ENCODE data around the gene DCLK1. TPM values are rescaled to one million over a fixed set of nuclear protein-coding genes. Genes with fewer than 3 reads are reported as not detected.
A peak's percentile ranks its signal among the peaks of the same experiment; 100 is the strongest.

Gene DCLK1
- total RNA-seq, 1 donor from 2014 or later: 22.6 TPM

DNA sequence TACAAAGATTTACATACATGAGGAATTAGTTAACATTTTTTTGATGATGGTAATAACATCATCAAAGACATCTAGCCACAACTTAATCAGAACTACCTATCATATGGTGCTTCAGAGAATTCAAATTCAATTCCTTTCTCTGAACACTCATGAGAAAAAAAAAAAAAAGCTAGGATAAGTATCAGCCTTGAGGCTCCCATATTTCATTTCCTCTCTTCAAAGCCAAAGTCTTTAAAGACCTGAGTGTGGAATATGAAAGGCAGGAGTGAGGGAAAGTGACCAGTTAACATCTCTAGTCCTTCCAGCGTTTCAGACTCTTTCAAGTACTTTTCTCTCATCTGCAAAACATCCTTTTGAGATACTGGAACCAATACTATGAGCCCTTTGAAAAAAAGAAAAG, 137.5 kb downstream of the DCLK1 start:
- no peaks in the 10 kb centered on the region for H3K9me3 ChIP-seq
- H3K27ac ChIP-seq: peak overlapping the region; percentile 68 to 75
- no peaks in the 10 kb centered on the region for H3K27me3 ChIP-seq
- intact Hi-C loops (cut with DNase I): no loop called here
- DNase-seq (ENCODE audit: low spot score in 2 of 2): no peak
- H3K4me3 ChIP-seq: peak overlapping the region in 1 of 2 donors; percentile 2
- TF ChIP-seq, protein P1, sequence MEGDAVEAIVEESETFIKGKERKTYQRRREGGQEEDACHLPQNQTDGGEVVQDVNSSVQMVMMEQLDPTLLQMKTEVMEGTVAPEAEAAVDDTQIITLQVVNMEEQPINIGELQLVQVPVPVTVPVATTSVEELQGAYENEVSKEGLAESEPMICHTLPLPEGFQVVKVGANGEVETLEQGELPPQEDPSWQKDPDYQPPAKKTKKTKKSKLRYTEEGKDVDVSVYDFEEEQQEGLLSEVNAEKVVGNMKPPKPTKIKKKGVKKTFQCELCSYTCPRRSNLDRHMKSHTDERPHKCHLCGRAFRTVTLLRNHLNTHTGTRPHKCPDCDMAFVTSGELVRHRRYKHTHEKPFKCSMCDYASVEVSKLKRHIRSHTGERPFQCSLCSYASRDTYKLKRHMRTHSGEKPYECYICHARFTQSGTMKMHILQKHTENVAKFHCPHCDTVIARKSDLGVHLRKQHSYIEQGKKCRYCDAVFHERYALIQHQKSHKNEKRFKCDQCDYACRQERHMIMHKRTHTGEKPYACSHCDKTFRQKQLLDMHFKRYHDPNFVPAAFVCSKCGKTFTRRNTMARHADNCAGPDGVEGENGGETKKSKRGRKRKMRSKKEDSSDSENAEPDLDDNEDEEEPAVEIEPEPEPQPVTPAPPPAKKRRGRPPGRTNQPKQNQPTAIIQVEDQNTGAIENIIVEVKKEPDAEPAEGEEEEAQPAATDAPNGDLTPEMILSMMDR (IDR thresholded peaks at IDR 0.05): no peak
- no peaks in the 10 kb centered on the region for H3K36me3 ChIP-seq
- peaks cover 6 to 21% of the 10 kb centered on the region in 2 donors for H3K4me1 ChIP-seq

- Histone ChIP-seq H3K4me1 (peaks cover 6 to 21% of the 10 kb centered on the region in 2 donors), H3K9me3 (no peaks in the 10 kb centered on the region), H3K36me3 (no peaks in the 10 kb centered on the region), H3K27ac (peak overlapping the region; percentile 68 to 75), H3K27me3 (no peaks in the 10 kb centered on the region), H3K4me3 (no peak overlapping the region)
- DNase-seq (ENCODE audit: low spot score in 2 of 2): no peak
- intact Hi-C loops (cut with DNase I): no loop called here
- TF ChIP-seq, protein P1 (IDR thresholded peaks at IDR 0.05): no peak
Measured at GRCh38 chr13:35992964-35993363, 138.2 kb downstream of the DCLK1 start.

DNA sequence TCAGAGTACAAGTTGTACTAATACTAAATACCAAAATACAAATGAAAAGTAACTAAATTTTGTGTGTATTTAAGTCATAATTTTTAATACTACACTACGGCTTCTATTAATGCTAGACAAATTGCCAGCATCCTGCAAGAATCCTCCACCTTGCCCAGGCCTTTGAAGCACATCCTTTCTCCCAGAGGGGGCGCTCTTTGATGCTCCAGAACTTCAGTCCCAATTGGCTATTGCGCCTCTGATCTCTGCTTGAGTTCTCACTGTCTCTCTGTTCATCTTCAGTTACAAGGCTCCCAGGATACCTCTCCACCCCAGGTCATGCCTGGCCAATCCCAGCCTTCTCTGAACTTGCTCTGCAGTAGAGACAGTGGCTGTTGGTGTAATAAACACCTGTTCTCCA, 141.0 kb downstream of the DCLK1 start:
- Histone ChIP-seq H3K36me3 (no peaks in the 10 kb centered on the region), H3K4me3 (no peak overlapping the region), H3K27me3 (no peaks in the 10 kb centered on the region), H3K4me1 (peaks cover 6 to 21% of the 10 kb centered on the region in 2 donors), H3K9me3 (no peaks in the 10 kb centered on the region), H3K27ac (no peak overlapping the region)
- intact Hi-C loops (cut with DNase I): no loop called here
- DNase-seq (ENCODE audit: low spot score in 2 of 2): no peak
- TF ChIP-seq, protein P1 (IDR thresholded peaks at IDR 0.05): no peak

DNA sequence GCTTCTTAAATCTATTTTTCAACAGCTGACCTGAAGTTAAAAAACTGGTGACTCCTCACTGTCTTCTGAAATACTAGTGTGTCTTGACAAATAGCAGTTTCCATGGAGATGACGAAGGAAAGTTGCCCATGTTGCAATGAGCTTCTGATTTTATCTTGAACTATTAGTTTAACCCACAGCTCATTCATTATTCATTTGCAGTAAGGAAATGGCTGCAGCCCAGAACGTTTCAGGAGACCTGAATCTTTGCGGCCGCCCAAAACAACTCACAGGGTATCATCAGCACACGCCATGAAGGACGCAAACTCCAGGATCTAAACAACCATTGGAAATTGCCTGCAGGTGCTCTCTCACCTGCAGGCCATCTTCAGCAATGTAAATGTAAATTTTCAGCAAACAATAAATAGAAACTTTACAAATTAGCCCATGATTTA, 142.5 kb downstream of the DCLK1 start:
- Histone ChIP-seq H3K27ac (no peak overlapping the region), H3K4me3 (no peak overlapping the region), H3K27me3 (no peaks in the 10 kb centered on the region), H3K9me3 (no peaks in the 10 kb centered on the region), H3K4me1 (peaks cover 6 to 10% of the 10 kb centered on the region in 2 donors), H3K36me3 (no peaks in the 10 kb centered on the region)
- intact Hi-C loops (cut with DNase I): no loop called here
- TF ChIP-seq, protein P1 (IDR thresholded peaks at IDR 0.05): no peak
- no peak for DNase-seq (ENCODE audit: low spot score in 2 of 2)

GRCh38 chr13:35987572-35988513, 143.3 kb downstream of the DCLK1 start:
- TF ChIP-seq, protein P1 (IDR thresholded peaks at IDR 0.05): no peak
- Histone ChIP-seq H3K27ac (no peak overlapping the region), H3K27me3 (no peaks in the 10 kb centered on the region), H3K4me1 (peaks cover 2 to 6% of the 10 kb centered on the region in 2 donors), H3K36me3 (no peaks in the 10 kb centered on the region), H3K9me3 (no peaks in the 10 kb centered on the region), H3K4me3 (no peak overlapping the region)
- no peak for DNase-seq (ENCODE audit: low spot score in 2 of 2)
- intact Hi-C loops (cut with DNase I): no loop called here

Measured in ascending aorta (tissue), 2 donors.